T-helper 2 cell treated with Interferon-gamma antibody and Interleukin-4, amounts not matched to agents 5 μg/mL and 100 μg/mL, for 36 hours (primary cell): Measurements from ENCODE around the gene GPR17.
A peak's percentile ranks its signal among the peaks of the same experiment; 100 is the strongest.

Source experiments
- DNase-seq: peaks from one replicate; pipeline ENCODE4 v3.0.0; 2021; ENCODE audit warnings: low spot score
- H3K27ac Mint-ChIP-seq: one replicate; pipeline ENCODE4 v1.8.0; 2021; ENCODE audit warnings: mild to moderate bottlenecking, mixed read lengths
- H3K27me3 Mint-ChIP-seq: one replicate; pipeline ENCODE4 v1.8.0; 2021; ENCODE audit warnings: low read depth, mixed read lengths
- H3K36me3 Mint-ChIP-seq: one replicate; pipeline ENCODE4 v1.8.0; 2021; ENCODE audit warnings: low read depth, mixed read lengths
- H3K4me1 Mint-ChIP-seq: one replicate; pipeline ENCODE4 v1.8.0; 2021; ENCODE audit warnings: low read depth, mixed read lengths
- H3K4me3 Mint-ChIP-seq: one replicate; pipeline ENCODE4 v1.8.0; 2022; ENCODE audit warnings: mild to moderate bottlenecking, moderate library complexity, mixed read lengths
- H3K9me3 Mint-ChIP-seq: one replicate; pipeline ENCODE4 v1.8.0; 2021; ENCODE audit warnings: mixed read lengths

GPR17 gene

GRCh38 chr2:127697482-127698180 lies 51.7 kb downstream of the GPR17 start:
- Mint-ChIP-seq H3K4me3 (no peak overlapping the region), H3K36me3 (peaks cover 14% of the 10 kb centered on the region), H3K27ac (peak overlapping the region; percentile 36), H3K4me1 (peaks cover 13% of the 10 kb centered on the region), H3K27me3 (no peaks in the 10 kb centered on the region), H3K9me3 (no peaks in the 10 kb centered on the region)
- DNase-seq = no peak

- Mint-ChIP-seq H3K36me3 (peaks cover 21% of the 10 kb centered on the region), H3K27me3 (no peaks in the 10 kb centered on the region), H3K27ac (no peak overlapping the region), H3K4me3 (no peak overlapping the region), H3K9me3 (no peaks in the 10 kb centered on the region), H3K4me1 (peaks cover 18% of the 10 kb centered on the region)
- DNase-seq = no peak
These were observed 52.8 kb downstream of the GPR17 start for GRCh38 chr2:127698553-127699355.

- H3K4me1 Mint-ChIP-seq = peaks cover 29% of the 10 kb centered on the region
- no peaks in the 10 kb centered on the region for H3K27me3 Mint-ChIP-seq
- no peak for DNase-seq
- H3K27ac Mint-ChIP-seq = peak overlapping the region; percentile 97
- H3K36me3 Mint-ChIP-seq = peaks cover 37% of the 10 kb centered on the region
- peak overlapping the region; percentile 93 for H3K4me3 Mint-ChIP-seq
- H3K9me3 Mint-ChIP-seq = no peaks in the 10 kb centered on the region
These were observed 54.7 kb downstream of the GPR17 start for GRCh38 chr2:127700527-127701192.

GRCh38 chr2:127701193-127701650 lies 55.3 kb downstream of the GPR17 start, which contains the start of gene SFT2D3:
SFT2D3 (plus strand) TSS chr2:127701497; CDS start chr2:127701529, 32 bp downstream.
- Mint-ChIP-seq H3K9me3 (no peaks in the 10 kb centered on the region), H3K4me1 (peaks cover 29% of the 10 kb centered on the region), H3K27me3 (no peaks in the 10 kb centered on the region), H3K36me3 (peaks cover 39% of the 10 kb centered on the region), H3K27ac (peak within 1 kb of the TSS; percentile 97), H3K4me3 (peak within 1 kb of the TSS; percentile 93)
- peak; percentile 91 for DNase-seq

GRCh38 chr2:127701651-127702394 lies 55.9 kb downstream of the GPR17 start:
- Mint-ChIP-seq H3K36me3 (peaks cover 44% of the 10 kb centered on the region), H3K27me3 (no peaks in the 10 kb centered on the region), H3K9me3 (no peaks in the 10 kb centered on the region), H3K27ac (peak overlapping the region; percentile 97), H3K4me1 (peaks cover 29% of the 10 kb centered on the region), H3K4me3 (peak overlapping the region; percentile 88)
- peak; percentile 81 for DNase-seq
